Brain microvascular endothelial cell (primary cell): ENCODE results near the gene TIMM44.

Experiments
- DNase-seq: peaks from one replicate; pipeline ENCODE4 v3.0.0-alpha.2; 2020
- H3K27ac ChIP-seq: fragments of 250-450 bp; sonication (Bioruptor Pico); 2 replicates; pipeline ENCODE4 v1.5.1; 2020; ENCODE audit warnings: mild to moderate bottlenecking, moderate library complexity
- H3K27me3 ChIP-seq: fragments of 250-450 bp; sonication (Bioruptor Pico); replicated peaks from 2 replicates; pipeline ENCODE4 v1.5.1; 2020; ENCODE audit warnings: mild to moderate bottlenecking
- H3K36me3 ChIP-seq: fragments of 250-450 bp; sonication (Bioruptor Pico); replicated peaks from 2 replicates; pipeline ENCODE4 v1.5.1; 2020; ENCODE audit warnings: mild to moderate bottlenecking
- H3K4me3 ChIP-seq: 2 replicates; pipeline ENCODE4 v1.5.1; 2011; ENCODE audit warnings: low read depth, mild to moderate bottlenecking, control low read depth, low read length, moderate library complexity
- CTCF ChIP-seq: IDR thresholded peaks from 2 replicates; pipeline ENCODE4 v1.5.1; 2011; ENCODE audit warnings: low read depth, mild to moderate bottlenecking, moderate library complexity, low read length, control low read depth, inconsistent platforms; ENCODE audit errors: missing control alignments
- in situ Hi-C: cut with HindIII; loops from 2 replicates; pipeline ENCODE4 v1.10.0; 2017; ENCODE audit warnings: low sequenced_read_pairs, low pct_ligation_motif_present

The TIMM44 gene

GRCh38 chr19:7916955-7917266, 26.6 kb downstream of the TIMM44 start:
- peaks cover 14% of the 10 kb centered on the region for H3K27me3 ChIP-seq
- H3K27ac ChIP-seq = no peak overlapping the region
- TF ChIP-seq CTCF = no peak
- no peak overlapping the region for H3K4me3 ChIP-seq
- in situ Hi-C loops = no loop called here
- H3K36me3 ChIP-seq = peaks cover 6% of the 10 kb centered on the region
- no peak for DNase-seq

GRCh38 chr19:7916103-7916954, 27.1 kb downstream of the TIMM44 start:
- no peak overlapping the region for H3K27ac ChIP-seq
- no peak for DNase-seq
- peaks cover 14% of the 10 kb centered on the region for H3K27me3 ChIP-seq
- peaks cover 12% of the 10 kb centered on the region for H3K36me3 ChIP-seq
- TF ChIP-seq CTCF = no peak
- in situ Hi-C loops = no loop called here
- H3K4me3 ChIP-seq = peak overlapping the region; percentile 20

DNA sequence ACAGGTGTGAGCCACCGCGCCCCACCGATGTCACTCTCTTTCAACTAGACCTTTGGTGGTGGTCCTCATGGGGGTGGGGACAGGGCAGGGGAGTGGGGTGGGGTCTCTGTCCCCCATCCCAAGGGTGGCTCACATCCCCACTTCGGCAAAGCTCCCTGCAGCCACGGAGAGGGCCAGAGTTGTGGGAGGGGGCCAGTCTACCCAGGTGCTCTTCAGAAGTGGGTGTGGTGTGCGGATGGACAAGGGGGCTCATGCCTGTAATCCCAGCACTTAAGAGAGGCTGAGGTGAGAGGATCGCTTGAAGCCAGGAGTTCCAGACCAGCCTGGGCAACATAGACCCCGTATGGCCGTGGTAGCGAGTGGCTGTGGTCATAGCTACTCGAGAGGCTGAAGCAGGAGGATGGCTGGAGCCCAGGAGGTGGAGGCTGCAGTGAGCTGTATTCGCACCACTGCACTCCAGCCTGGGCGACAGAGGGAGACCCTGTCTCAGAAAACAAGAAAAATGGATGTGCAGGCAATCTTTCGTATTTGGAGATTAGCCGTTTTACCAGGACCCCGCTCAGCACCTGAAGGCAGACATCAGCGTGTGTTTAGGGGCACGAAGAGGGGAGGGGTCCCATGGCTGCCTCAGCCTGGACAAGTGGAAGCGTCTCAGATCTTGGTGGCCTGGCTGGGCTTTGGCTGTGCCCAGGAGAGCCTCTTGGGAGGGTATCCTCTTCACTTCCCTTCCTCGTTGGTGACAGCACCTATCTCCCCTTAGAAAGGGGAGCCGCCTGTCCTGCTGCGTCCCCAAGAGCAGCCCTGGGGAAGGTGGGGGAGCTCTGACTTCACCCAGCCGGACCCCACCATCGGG, 28.0 kb downstream of the TIMM44 start:
- H3K36me3 ChIP-seq = peaks cover 18% of the 10 kb centered on the region
- H3K27me3 ChIP-seq = peaks cover 14% of the 10 kb centered on the region
- TF ChIP-seq CTCF = no peak
- H3K4me3 ChIP-seq = no peak overlapping the region
- H3K27ac ChIP-seq = no peak overlapping the region
- in situ Hi-C loops = no loop called here
- no peak for DNase-seq

GRCh38 chr19:7914598-7915045, 28.8 kb downstream of the TIMM44 start, which contains the start of gene TGFBR3L:
TGFBR3L (plus strand) TSS chr19:7914830.
- no peak for DNase-seq
- in situ Hi-C loops = no loop called here
- Histone ChIP-seq H3K4me3 (no peak within 1 kb of the TSS), H3K27ac (no peak within 1 kb of the TSS), H3K36me3 (peaks cover 24% of the 10 kb centered on the region), H3K27me3 (peaks cover 14% of the 10 kb centered on the region)
- TF ChIP-seq CTCF = no peak

DNA sequence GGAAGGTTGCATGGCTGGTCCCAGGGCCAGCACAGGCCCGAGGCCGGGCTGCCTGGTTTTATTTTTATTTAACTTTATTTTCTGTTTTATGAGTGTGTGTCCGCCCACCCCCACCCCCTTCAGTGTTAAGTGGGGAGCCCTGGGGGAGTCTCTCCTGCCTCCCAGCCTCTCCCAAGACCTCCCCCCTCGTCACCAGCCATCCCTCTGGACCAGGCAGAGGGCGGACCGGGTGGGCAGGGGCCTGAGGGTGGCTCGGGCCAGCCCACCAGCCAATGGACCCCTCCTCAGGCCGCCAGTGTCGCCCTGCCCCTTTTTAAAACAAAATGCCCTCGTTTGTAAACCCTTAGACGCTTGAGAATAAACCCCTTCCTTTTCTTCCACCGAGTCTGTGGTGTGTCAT, 29.4 kb downstream of the TIMM44 start:
- DNase-seq = no peak
- Histone ChIP-seq H3K27ac (no peak overlapping the region), H3K4me3 (no peak overlapping the region), H3K36me3 (peaks cover 24% of the 10 kb centered on the region), H3K27me3 (peaks cover 14% of the 10 kb centered on the region)
- in situ Hi-C loops = no loop called here
- no peak for TF ChIP-seq CTCF
